CD8-positive, alpha-beta memory T cell (primary cell): ENCODE measurements around the gene NAALADL2. TPM values are rescaled to one million over a fixed set of nuclear protein-coding genes. Genes with fewer than 3 reads are reported as not detected.

Experiments used
- CTCF ChIA-PET: fragments of 350-600 bp; sonication (Branson Sonifier 250); formaldehyde crosslinking; loops from one replicate; lab custom pipeline; 2021; ENCODE audit warnings: antibody characterized with exemption; lab: Charles Lee
- POLR2A ChIA-PET: fragments of 350-600 bp; sonication (Branson Sonifier 250); formaldehyde crosslinking; loops from one replicate; lab custom pipeline; 2021; ENCODE audit warnings: antibody characterized with exemption; lab: Charles Lee
- DNase-seq, 5 donors: peaks; one replicate each; pipeline versions ENCODE4 v3.0.0 to v3.0.0-alpha.2; 2020 to 2022; ENCODE audit warnings: mixed read lengths in 1 of 5
- H3K27ac ChIP-seq: one replicate; pipeline ENCODE4 v1.7.0; 2013; ENCODE audit warnings: low read depth, mild to moderate bottlenecking, low read length, moderate library complexity
- H3K27me3 ChIP-seq: 2 replicates; pipeline ENCODE4 v1.7.0; 2013; ENCODE audit warnings: low read length, mild to moderate bottlenecking; ENCODE audit not compliant: insufficient read depth, poor library complexity, severe bottlenecking
- H3K36me3 ChIP-seq: 2 replicates; pipeline ENCODE4 v1.7.0; 2013; ENCODE audit warnings: mild to moderate bottlenecking, low read length, moderate library complexity; ENCODE audit not compliant: insufficient read depth
- H3K4me1 ChIP-seq: 2 replicates; pipeline ENCODE4 v1.7.0; 2013; ENCODE audit warnings: mild to moderate bottlenecking, low read length, moderate library complexity; ENCODE audit not compliant: insufficient read depth
- H3K4me3 ChIP-seq: 2 replicates; pipeline ENCODE4 v1.7.0; 2013; ENCODE audit warnings: mild to moderate bottlenecking, low read length
- H3K9me3 ChIP-seq: 2 replicates; pipeline ENCODE4 v1.7.0; 2013; ENCODE audit warnings: mild to moderate bottlenecking, low read length
- H3K27ac Mint-ChIP-seq, 8 donors: one replicate each; pipeline ENCODE4 v1.8.0; 2020 to 2021; ENCODE audit warnings: mixed read lengths in 8 of 8, mild to moderate bottlenecking in 6 of 8, inconsistent platforms in 3 of 8, moderate library complexity in 3 of 8
- H3K27me3 Mint-ChIP-seq, 2 donors: one replicate each; pipeline ENCODE4 v1.8.0; 2020 to 2021; ENCODE audit warnings: mixed read lengths in 2 of 2, mild to moderate bottlenecking in 1 of 2, moderate library complexity in 1 of 2
- H3K36me3 Mint-ChIP-seq, 3 donors: one replicate each; pipeline ENCODE4 v1.8.0; 2020 to 2021; ENCODE audit warnings: mixed read lengths in 3 of 3, inconsistent platforms in 1 of 3, mild to moderate bottlenecking in 1 of 3
- H3K4me1 Mint-ChIP-seq, 3 donors: one replicate each; pipeline ENCODE4 v1.8.0; 2020 to 2021; ENCODE audit warnings: mixed read lengths in 3 of 3, inconsistent platforms in 1 of 3, mild to moderate bottlenecking in 1 of 3
- H3K4me3 Mint-ChIP-seq, 7 donors: one replicate each; pipeline ENCODE4 v1.8.0; 2020 to 2021; ENCODE audit warnings: mixed read lengths in 7 of 7, mild to moderate bottlenecking in 6 of 7, moderate library complexity in 4 of 7, inconsistent platforms in 2 of 7
- H3K9me3 Mint-ChIP-seq, 5 donors: one replicate each; pipeline ENCODE4 v1.8.0; 2020 to 2022; ENCODE audit warnings: mixed read lengths in 5 of 5, mild to moderate bottlenecking in 3 of 5, moderate library complexity in 2 of 5, inconsistent platforms in 1 of 5
- polyA plus RNA-seq: library from polyadenylated mRNA; unstranded; fragments of 300-500 nt; fragmentation: Illumina TruSeq; gene quantifications from one replicate; pipeline ENCODE4 v1.2.3, GENCODE V29; 2021
- total RNA-seq, 2 experiments: library from RNA; stranded (reverse); gene quantifications; one replicate each; pipeline ENCODE4 v1.2.3, GENCODE V29; 2021

Gene NAALADL2
- total and polyA plus RNA-seq, 3 experiments from 2014 or later, result not detected

- no peak for DNase-seq
- Mint-ChIP-seq H3K4me1 (no peaks in the 10 kb centered on the region), H3K4me3 (no peak overlapping the region), H3K9me3 (peaks cover 3 to 35% (median 5%) of the 10 kb centered on the region in 5 donors), H3K27ac (no peak overlapping the region), H3K36me3 (peaks cover 0 to 2% (median 0%) of the 10 kb centered on the region in 3 donors), H3K27me3 (no peaks in the 10 kb centered on the region)
- no peaks in the 10 kb centered on the region for H3K27me3 ChIP-seq
- no peaks in the 10 kb centered on the region for H3K4me1 ChIP-seq
- H3K36me3 ChIP-seq, result no peaks in the 10 kb centered on the region
- H3K9me3 ChIP-seq, result no peaks in the 10 kb centered on the region
- no peak overlapping the region for H3K4me3 ChIP-seq
- no peak overlapping the region for H3K27ac ChIP-seq
- POLR2A ChIA-PET, result no interaction called here
- CTCF ChIA-PET, result no interaction called here
These were observed 532.5 kb downstream of the NAALADL2 start for GRCh38 chr3:175391601-175392000.

GRCh38 chr3:175392653-175393052, 533.5 kb downstream of the NAALADL2 start:
- CTCF ChIA-PET, result no interaction called here
- Mint-ChIP-seq H3K4me3 (no peak overlapping the region), H3K9me3 (peaks cover 3 to 32% (median 5%) of the 10 kb centered on the region in 5 donors), H3K4me1 (no peaks in the 10 kb centered on the region), H3K27ac (no peak overlapping the region), H3K36me3 (peaks cover 0 to 2% (median 0%) of the 10 kb centered on the region in 3 donors), H3K27me3 (no peaks in the 10 kb centered on the region)
- no peaks in the 10 kb centered on the region for H3K36me3 ChIP-seq
- no peaks in the 10 kb centered on the region for H3K4me1 ChIP-seq
- H3K4me3 ChIP-seq, result no peak overlapping the region
- DNase-seq, result no peak
- no peak overlapping the region for H3K27ac ChIP-seq
- H3K27me3 ChIP-seq, result no peaks in the 10 kb centered on the region
- POLR2A ChIA-PET, result no interaction called here
- H3K9me3 ChIP-seq, result no peaks in the 10 kb centered on the region

GRCh38 chr3:175397372-175397771, 538.2 kb downstream of the NAALADL2 start:
- no peak for DNase-seq
- Mint-ChIP-seq H3K27me3 (no peaks in the 10 kb centered on the region), H3K4me1 (no peaks in the 10 kb centered on the region), H3K36me3 (peaks cover 0 to 2% (median 0%) of the 10 kb centered on the region in 3 donors), H3K27ac (no peak overlapping the region), H3K9me3 (peaks cover 1 to 13% (median 6%) of the 10 kb centered on the region in 5 donors), H3K4me3 (no peak overlapping the region)
- no peaks in the 10 kb centered on the region for H3K27me3 ChIP-seq
- no peak overlapping the region for H3K4me3 ChIP-seq
- H3K27ac ChIP-seq, result no peak overlapping the region
- H3K36me3 ChIP-seq, result no peaks in the 10 kb centered on the region
- CTCF ChIA-PET, result no interaction called here
- POLR2A ChIA-PET, result no interaction called here
- no peaks in the 10 kb centered on the region for H3K4me1 ChIP-seq
- no peaks in the 10 kb centered on the region for H3K9me3 ChIP-seq

GRCh38 chr3:175398676-175399075, 539.5 kb downstream of the NAALADL2 start:
- Mint-ChIP-seq H3K4me1 (no peaks in the 10 kb centered on the region), H3K4me3 (no peak overlapping the region), H3K9me3 (peaks cover 2 to 12% (median 6%) of the 10 kb centered on the region in 5 donors), H3K36me3 (peaks cover 0 to 2% (median 0%) of the 10 kb centered on the region in 3 donors), H3K27me3 (no peaks in the 10 kb centered on the region), H3K27ac (no peak overlapping the region)
- DNase-seq, result no peak
- no peak overlapping the region for H3K4me3 ChIP-seq
- H3K4me1 ChIP-seq, result no peaks in the 10 kb centered on the region
- no peak overlapping the region for H3K27ac ChIP-seq
- no peaks in the 10 kb centered on the region for H3K9me3 ChIP-seq
- POLR2A ChIA-PET, result no interaction called here
- no peaks in the 10 kb centered on the region for H3K27me3 ChIP-seq
- no peaks in the 10 kb centered on the region for H3K36me3 ChIP-seq
- CTCF ChIA-PET, result no interaction called here

GRCh38 chr3:175399156-175399840, 540.2 kb downstream of the NAALADL2 start:
- no peaks in the 10 kb centered on the region for H3K9me3 ChIP-seq
- H3K4me1 Mint-ChIP-seq, result no peaks in the 10 kb centered on the region
- no peaks in the 10 kb centered on the region for H3K27me3 Mint-ChIP-seq
- H3K36me3 ChIP-seq, result no peaks in the 10 kb centered on the region
- no peak overlapping the region for H3K4me3 Mint-ChIP-seq
- no peaks in the 10 kb centered on the region for H3K4me1 ChIP-seq
- no peak overlapping the region for H3K4me3 ChIP-seq
- peaks cover 0 to 2% (median 0%) of the 10 kb centered on the region in 3 donors for H3K36me3 Mint-ChIP-seq
- ChIA-PET POLR2A (no interaction called here), CTCF (no interaction called here)
- peaks cover 3 to 11% (median 4%) of the 10 kb centered on the region in 5 donors for H3K9me3 Mint-ChIP-seq
- no peak overlapping the region for H3K27ac ChIP-seq
- no peaks in the 10 kb centered on the region for H3K27me3 ChIP-seq
- DNase-seq, result no peak
- H3K27ac Mint-ChIP-seq, result no peak overlapping the region

- H3K4me3 Mint-ChIP-seq, result no peak overlapping the region
- CTCF ChIA-PET, result no interaction called here
- H3K36me3 Mint-ChIP-seq, result no peaks in the 10 kb centered on the region
- H3K4me1 Mint-ChIP-seq, result no peaks in the 10 kb centered on the region
- no peaks in the 10 kb centered on the region for H3K27me3 Mint-ChIP-seq
- H3K4me3 ChIP-seq, result no peak overlapping the region
- H3K27me3 ChIP-seq, result no peaks in the 10 kb centered on the region
- H3K9me3 Mint-ChIP-seq, result peaks cover 0 to 11% (median 2%) of the 10 kb centered on the region in 5 donors
- DNase-seq, result no peak
- no peaks in the 10 kb centered on the region for H3K36me3 ChIP-seq
- POLR2A ChIA-PET, result no interaction called here
- no peaks in the 10 kb centered on the region for H3K4me1 ChIP-seq
- H3K27ac Mint-ChIP-seq, result no peak overlapping the region
- no peaks in the 10 kb centered on the region for H3K9me3 ChIP-seq
- H3K27ac ChIP-seq, result no peak overlapping the region
These were observed 544.9 kb downstream of the NAALADL2 start for GRCh38 chr3:175404027-175404426.

- H3K36me3 ChIP-seq, result no peaks in the 10 kb centered on the region
- no peak overlapping the region for H3K27ac ChIP-seq
- H3K9me3 ChIP-seq, result no peaks in the 10 kb centered on the region
- ChIA-PET POLR2A (no interaction called here), CTCF (no interaction called here)
- H3K36me3 Mint-ChIP-seq, result no peaks in the 10 kb centered on the region
- no peaks in the 10 kb centered on the region for H3K4me1 Mint-ChIP-seq
- no peaks in the 10 kb centered on the region for H3K4me1 ChIP-seq
- no peak overlapping the region for H3K4me3 Mint-ChIP-seq
- no peaks in the 10 kb centered on the region for H3K27me3 ChIP-seq
- no peak overlapping the region for H3K4me3 ChIP-seq
- no peak overlapping the region for H3K27ac Mint-ChIP-seq
- H3K27me3 Mint-ChIP-seq, result no peaks in the 10 kb centered on the region
- DNase-seq, result no peak
- H3K9me3 Mint-ChIP-seq, result peaks cover 0 to 11% (median 2%) of the 10 kb centered on the region in 5 donors
These were observed 545.5 kb downstream of the NAALADL2 start for GRCh38 chr3:175404621-175405020.

GRCh38 chr3:175410251-175410650, 551.1 kb downstream of the NAALADL2 start:
- no peak for DNase-seq
- no peaks in the 10 kb centered on the region for H3K9me3 ChIP-seq
- Mint-ChIP-seq H3K4me1 (no peaks in the 10 kb centered on the region), H3K9me3 (peaks cover 0 to 26% (median 3%) of the 10 kb centered on the region in 5 donors), H3K27ac (no peak overlapping the region), H3K36me3 (no peaks in the 10 kb centered on the region), H3K27me3 (no peaks in the 10 kb centered on the region), H3K4me3 (no peak overlapping the region)
- H3K4me1 ChIP-seq, result no peaks in the 10 kb centered on the region
- H3K27ac ChIP-seq, result no peak overlapping the region
- CTCF ChIA-PET, result no interaction called here
- no peaks in the 10 kb centered on the region for H3K36me3 ChIP-seq
- no peak overlapping the region for H3K4me3 ChIP-seq
- POLR2A ChIA-PET, result no interaction called here
- no peaks in the 10 kb centered on the region for H3K27me3 ChIP-seq
